HG03439 (cell line): ENCODE measurements around the gene IKBKG.
"Not testable (repeated sequence)": the region's sequence is repeated elsewhere in the genome, so short reads cannot be mapped to it uniquely, and the experiment has no call there.

Experiments
- ATAC-seq: cut with Tn5 transposase; IDR thresholded peaks from one replicate; pipeline ENCODE4 v1.9.1; 2021; ENCODE audit warnings: mild to moderate bottlenecking, moderate library complexity; ENCODE audit not compliant: unreplicated experiment

IKBKG gene

GRCh38 chrX:154552112-154552806 lies 4.8 kb downstream of the IKBKG start:
- ATAC-seq, result not testable (repeated sequence)

GRCh38 chrX:154558060-154558690 lies 10.8 kb downstream of the IKBKG start:
- not testable (repeated sequence) for ATAC-seq

GRCh38 chrX:154558896-154559295 lies 11.5 kb downstream of the IKBKG start:
- ATAC-seq, result not testable (repeated sequence)

GRCh38 chrX:154560326-154560725 lies 12.9 kb downstream of the IKBKG start:
- ATAC-seq, result not testable (repeated sequence)

GRCh38 chrX:154562295-154562694 lies 14.9 kb downstream of the IKBKG start:
- not testable (repeated sequence) for ATAC-seq

- not testable (repeated sequence) for ATAC-seq
These were observed 22.9 kb downstream of the IKBKG start for GRCh38 chrX:154570361-154570760.

- ATAC-seq, result not testable (repeated sequence)
These were observed 25.6 kb downstream of the IKBKG start for GRCh38 chrX:154573061-154573460.

- ATAC-seq, result not testable (repeated sequence)
These were observed 27.7 kb downstream of the IKBKG start for GRCh38 chrX:154575076-154575475.

- ATAC-seq, result not testable (repeated sequence)
These were observed 35.6 kb downstream of the IKBKG start for GRCh38 chrX:154582994-154583393.

- ATAC-seq, result not testable (repeated sequence)
These were observed 37.3 kb downstream of the IKBKG start, which contains the start of gene CTAG1A for GRCh38 chrX:154584585-154585183. Gene CTAG1A (plus strand): TSS chrX:154585133. CDS start chrX:154585207, 74 bp downstream.

- ATAC-seq, result not testable (repeated sequence)
These were observed 43.0 kb downstream of the IKBKG start for GRCh38 chrX:154590415-154590814.

GRCh38 chrX:154592505-154592904 lies 45.1 kb downstream of the IKBKG start:
- no peak for ATAC-seq

GRCh38 chrX:154593201-154593600 lies 45.8 kb downstream of the IKBKG start:
- ATAC-seq, result no peak

- no peak for ATAC-seq
These were observed 47.1 kb downstream of the IKBKG start for GRCh38 chrX:154594491-154594890.

GRCh38 chrX:154595559-154596249 lies 48.3 kb downstream of the IKBKG start:
- no peak for ATAC-seq

GRCh38 chrX:154596290-154596929 lies 49.0 kb downstream of the IKBKG start:
- ATAC-seq, result no peak

- ATAC-seq, result no peak
These were observed 49.8 kb downstream of the IKBKG start for GRCh38 chrX:154597221-154597620.

- ATAC-seq, result no peak
These were observed 51.2 kb downstream of the IKBKG start for GRCh38 chrX:154598656-154599055.

- no peak for ATAC-seq
These were observed 52.1 kb downstream of the IKBKG start for GRCh38 chrX:154599531-154599930.

- no peak for ATAC-seq
These were observed 53.4 kb downstream of the IKBKG start for GRCh38 chrX:154600759-154601374.
